HG03066 (cell line): ENCODE measurements around the gene POLN.

Experiments used
- ATAC-seq: cut with Tn5 transposase; IDR thresholded peaks from one replicate; pipeline ENCODE4 v1.9.1; 2021; ENCODE audit warnings: low read depth; ENCODE audit not compliant: unreplicated experiment

The POLN gene

DNA sequence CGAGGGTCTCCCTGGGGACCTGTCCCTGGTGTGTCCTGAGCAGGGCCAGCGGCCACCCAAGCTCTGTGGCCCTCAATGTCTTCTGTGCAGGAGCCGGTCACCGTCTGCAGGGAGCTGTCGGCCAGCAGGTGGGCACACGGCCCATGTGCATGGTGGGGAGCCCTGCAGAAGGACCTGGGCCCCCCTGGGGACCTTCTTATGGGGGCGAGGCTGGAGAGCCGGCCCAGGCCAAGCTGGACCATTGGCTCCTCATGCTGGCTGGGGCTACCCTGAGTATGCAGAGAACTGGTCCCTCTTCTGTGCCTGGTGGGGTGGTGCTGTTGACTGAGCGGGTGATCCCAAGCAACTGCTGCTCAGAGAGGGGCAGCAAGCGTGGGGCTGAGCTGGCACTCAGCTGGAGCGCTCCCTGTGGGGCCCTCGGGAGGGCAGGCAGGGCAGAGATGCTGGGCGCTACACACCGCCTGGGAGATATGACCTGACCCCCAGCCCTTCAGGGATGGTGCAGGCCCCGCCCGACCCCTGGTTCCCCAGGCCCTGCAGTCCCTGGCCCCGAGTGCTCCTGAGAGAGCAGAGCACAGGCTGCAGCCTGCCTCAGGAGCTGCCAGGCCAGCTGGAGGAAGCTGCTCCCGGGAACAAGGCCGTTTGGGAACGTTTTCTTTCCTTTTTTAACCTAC, 168.0 kb downstream of the POLN start:
- no peak for ATAC-seq

GRCh38 chr4:2072971-2073807, 168.7 kb downstream of the POLN start:
- no peak for ATAC-seq

- ATAC-seq = no peak
Observed at GRCh38 chr4:2071912-2072867, 169.7 kb downstream of the POLN start.

DNA sequence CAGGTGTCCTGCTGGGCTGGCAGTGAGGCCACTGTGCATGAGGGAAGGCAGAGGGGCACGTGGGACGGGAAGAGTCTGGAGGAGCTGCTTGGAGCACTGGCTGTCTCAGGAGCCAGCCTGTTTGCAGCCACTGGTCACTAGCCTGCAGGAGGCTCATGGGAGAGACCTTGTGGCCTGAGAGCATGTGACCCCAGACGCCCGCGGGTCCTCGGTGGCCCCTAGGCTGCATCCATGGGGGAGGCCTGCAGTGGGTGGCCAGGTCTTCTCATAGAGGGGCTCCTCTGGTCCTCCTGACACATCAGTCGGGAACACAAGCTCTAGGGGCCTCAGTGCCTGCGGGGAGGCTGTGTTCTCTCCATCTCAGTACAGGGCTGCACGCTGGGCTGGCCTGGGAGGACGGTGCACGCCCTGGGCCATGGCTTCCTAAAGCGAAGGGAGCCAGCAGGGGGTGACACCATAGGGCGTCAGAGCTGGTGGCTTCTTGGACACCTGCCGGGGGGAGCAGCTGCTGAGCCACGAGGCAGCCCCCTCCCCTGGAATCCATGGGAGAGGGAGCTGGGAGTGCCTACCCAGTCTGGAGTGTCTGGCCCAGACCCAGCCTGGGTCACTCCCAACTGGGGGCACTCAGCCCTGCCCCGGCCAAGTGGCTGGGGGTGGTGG, 170.5 kb downstream of the POLN start:
- ATAC-seq = no peak

- no peak for ATAC-seq
Observed at GRCh38 chr4:2070421-2071251, 171.3 kb downstream of the POLN start.

DNA sequence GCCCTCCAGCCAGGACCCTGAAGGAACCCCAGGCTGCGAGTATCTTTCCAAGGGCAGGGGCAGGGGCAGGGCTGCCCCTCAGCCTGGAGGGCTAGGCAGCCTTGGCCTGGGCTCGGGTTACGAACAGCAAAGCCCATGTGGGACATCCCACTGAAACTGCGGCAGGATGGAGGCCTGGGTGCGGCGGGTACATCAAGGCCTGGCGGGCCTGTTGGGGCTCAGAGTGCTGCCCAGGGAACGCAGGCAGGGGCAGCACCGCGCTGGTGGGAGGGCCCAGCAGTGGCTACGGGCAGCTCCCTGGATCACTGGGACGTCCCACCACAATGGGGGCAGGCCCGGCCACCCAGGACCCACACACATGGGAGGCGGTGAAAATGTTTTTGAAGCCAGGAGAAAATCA, 171.9 kb downstream of the POLN start:
- no peak for ATAC-seq

DNA sequence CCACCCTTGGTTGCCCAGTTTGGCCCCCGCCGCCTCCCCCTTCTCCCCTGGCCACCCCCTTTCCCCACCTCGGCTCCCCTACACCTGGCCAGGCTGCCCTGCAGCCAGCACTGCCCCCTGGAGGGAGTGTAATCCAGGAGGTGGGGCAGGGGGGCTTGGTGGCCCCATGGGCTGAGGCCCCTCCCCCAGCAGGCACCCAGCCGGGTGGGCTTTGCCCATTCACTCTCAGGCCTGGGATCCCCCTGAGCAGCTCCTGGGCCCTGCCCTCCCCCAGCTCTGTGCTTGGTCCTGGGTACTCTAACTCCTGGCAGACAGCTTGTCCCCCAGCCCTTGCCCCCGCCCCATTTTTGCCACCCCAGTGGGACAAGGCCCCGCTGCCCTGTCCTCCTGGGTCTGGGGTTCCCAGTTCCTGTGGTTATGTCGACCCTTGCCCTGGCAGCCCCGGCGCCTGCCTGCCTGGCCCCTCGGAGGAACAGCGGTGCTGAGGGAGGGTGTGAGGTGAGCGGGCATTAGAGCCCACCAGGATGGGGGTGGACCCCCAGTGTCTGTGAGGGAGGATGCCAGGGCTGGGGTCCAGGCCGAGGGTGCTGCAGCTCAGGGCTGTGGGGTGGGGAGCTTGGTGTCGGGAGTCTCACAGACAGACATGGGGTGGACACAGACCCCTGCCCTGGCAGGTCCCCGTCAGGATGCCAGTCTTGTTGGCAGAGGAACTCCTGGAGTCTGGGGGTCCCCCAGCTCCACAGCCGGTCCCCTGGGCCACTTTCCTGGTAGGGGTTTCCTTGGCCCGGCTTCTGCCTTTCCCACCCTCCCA, 172.6 kb downstream of the POLN start:
- no peak for ATAC-seq

DNA sequence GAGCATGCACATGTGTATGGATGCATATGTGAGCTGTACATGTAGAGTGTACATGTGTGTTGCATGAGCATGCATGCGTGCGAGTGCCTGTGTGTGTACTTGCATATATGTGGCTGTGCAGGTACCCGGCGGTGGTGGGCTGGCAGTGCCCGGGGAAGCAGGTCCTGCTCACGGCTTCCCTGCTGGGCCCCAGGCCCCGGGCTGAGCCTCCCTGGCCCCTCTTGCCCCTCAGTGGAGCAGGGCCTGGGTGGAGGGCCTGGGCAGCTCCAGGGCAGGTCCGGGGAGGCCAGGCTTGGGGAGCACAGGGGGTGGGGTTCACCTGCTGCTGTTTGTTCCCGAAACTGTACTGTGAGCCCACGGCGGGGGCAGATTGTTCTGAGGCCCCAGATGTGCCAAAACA, 173.4 kb downstream of the POLN start:
- no peak for ATAC-seq

DNA sequence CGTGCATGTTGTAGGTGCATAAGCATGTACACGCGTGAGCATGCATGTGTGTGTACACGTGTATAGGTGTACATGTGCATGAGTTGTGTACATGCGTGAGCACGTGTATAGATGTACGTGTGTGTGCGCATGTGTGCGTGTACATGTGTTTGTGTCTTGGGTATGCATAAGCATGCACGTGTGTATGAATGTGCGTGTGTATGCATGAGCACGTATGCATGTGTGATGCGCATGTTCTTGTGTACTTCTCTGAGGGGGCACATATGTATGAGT, 173.8 kb downstream of the POLN start:
- ATAC-seq = no peak

GRCh38 chr4:2067446-2068197, 174.3 kb downstream of the POLN start:
- ATAC-seq = no peak

- ATAC-seq = no peak
Observed at GRCh38 chr4:2066571-2067445, 175.1 kb downstream of the POLN start.

GRCh38 chr4:2066011-2066551, 175.8 kb downstream of the POLN start:
- ATAC-seq = no peak

DNA sequence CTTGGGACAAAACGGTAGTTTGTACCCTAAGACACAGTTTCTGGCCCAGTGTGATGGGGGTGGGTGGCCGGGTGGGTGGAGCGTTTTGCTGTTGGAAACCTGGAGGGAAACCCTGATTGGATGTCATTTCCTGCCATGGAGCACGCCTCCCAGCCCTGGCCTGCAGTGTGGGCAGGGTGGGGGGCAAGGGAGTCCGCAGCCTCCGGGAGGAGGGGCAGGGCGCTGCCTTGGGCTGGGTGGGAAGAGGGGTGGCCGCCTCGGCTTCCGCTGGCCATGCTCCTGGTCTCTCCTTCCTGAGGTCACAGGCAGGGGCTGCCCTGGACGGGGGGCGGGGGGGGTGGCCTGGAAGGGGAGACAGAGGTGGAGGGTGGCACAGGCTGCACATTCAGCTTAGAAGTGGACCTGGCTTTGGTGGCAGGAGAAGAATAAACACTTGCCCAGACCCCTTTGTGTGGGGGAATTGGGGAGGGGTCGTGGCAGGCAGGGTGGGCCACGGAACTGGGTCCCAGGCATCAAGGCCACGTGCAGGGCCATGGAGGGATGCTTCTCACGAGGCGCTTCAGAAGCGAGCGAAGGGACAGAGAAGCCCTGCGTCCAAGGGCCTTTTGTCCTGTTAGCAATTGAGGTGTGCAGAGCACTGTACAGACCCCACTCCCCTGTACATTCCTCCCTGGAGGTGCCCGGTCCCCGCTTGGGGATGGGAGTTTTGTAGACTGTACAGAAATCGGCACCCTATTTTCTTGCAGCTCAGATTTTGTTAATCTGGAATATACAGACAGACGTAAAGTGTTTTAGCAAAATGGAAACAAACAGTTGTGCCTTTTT, 176.6 kb downstream of the POLN start:
- ATAC-seq = no peak

- ATAC-seq = no peak
Observed at GRCh38 chr4:2064276-2064991, 177.5 kb downstream of the POLN start.

- no peak for ATAC-seq
Observed at GRCh38 chr4:2063557-2064275, 178.2 kb downstream of the POLN start.
